HG03558 (cell line): ENCODE data around the gene LAMTOR4.
"Not testable (repeated sequence)": the region's sequence is repeated elsewhere in the genome, so short reads cannot be mapped to it uniquely, and the experiment has no call there.

ENCODE experiments used
- ATAC-seq: cut with Tn5 transposase; IDR thresholded peaks from one replicate; pipeline ENCODE4 v1.9.1; 2021; ENCODE audit warnings: moderate number of reproducible peaks; ENCODE audit not compliant: unreplicated experiment; ENCODE audit errors: extremely low read depth

LAMTOR4 gene

GRCh38 chr7:100192969-100193368 lies 44.3 kb downstream of the LAMTOR4 start:
- ATAC-seq = no peak

- no peak for ATAC-seq
Measured at GRCh38 chr7:100195222-100195621, 46.5 kb downstream of the LAMTOR4 start.

- ATAC-seq = not testable (repeated sequence)
Measured at GRCh38 chr7:100195901-100196322, 47.2 kb downstream of the LAMTOR4 start.

- no peak for ATAC-seq
Measured at GRCh38 chr7:100198266-100198665, 49.5 kb downstream of the LAMTOR4 start.

GRCh38 chr7:100200693-100201092 lies 52.0 kb downstream of the LAMTOR4 start:
- no peak for ATAC-seq
